Stimulated activated CD8-positive, alpha-beta memory T cell treated with anti-CD3 and anti-CD28 coated beads, Interleukin-2, amount 100 ng/mL, for 1 hour (primary cell): ENCODE data around the gene LGALS4.
"Not testable (repeated sequence)": the region's sequence is repeated elsewhere in the genome, so short reads cannot be mapped to it uniquely, and the experiment has no call there.

Source experiments
- DNase-seq, 2 donors: peaks; one replicate each; pipeline ENCODE4 v3.0.0-alpha.2; 2020; ENCODE audit warnings: low read depth in 2 of 2

Gene LGALS4

GRCh38 chr19:38795549-38795948, 17.2 kb downstream of the LGALS4 start:
- DNase-seq = no peak

- no peak for DNase-seq
These were observed 19.1 kb downstream of the LGALS4 start for GRCh38 chr19:38793671-38794070.

- no peak for DNase-seq
These were observed 19.6 kb downstream of the LGALS4 start for GRCh38 chr19:38793177-38793576.

GRCh38 chr19:38792250-38793111, 20.3 kb downstream of the LGALS4 start:
- no peak for DNase-seq

- not testable (repeated sequence) for DNase-seq
These were observed 21.2 kb downstream of the LGALS4 start for GRCh38 chr19:38791451-38792064.

- not testable (repeated sequence) for DNase-seq
These were observed 22.0 kb downstream of the LGALS4 start for GRCh38 chr19:38790507-38791403.

- no peak for DNase-seq
These were observed 24.1 kb downstream of the LGALS4 start, which contains the start of gene LGALS7B for GRCh38 chr19:38788478-38789243. Gene LGALS7B, plus strand, starts transcription at chr19:38789200. Its CDS starts 27 bp downstream, at chr19:38789227.

GRCh38 chr19:38786572-38787265, 26.0 kb downstream of the LGALS4 start:
- no peak for DNase-seq

- DNase-seq = not testable (repeated sequence)
These were observed 26.7 kb downstream of the LGALS4 start for GRCh38 chr19:38786061-38786460.

- no peak for DNase-seq
These were observed 27.5 kb downstream of the LGALS4 start for GRCh38 chr19:38785187-38785699.

GRCh38 chr19:38784224-38784623, 28.5 kb downstream of the LGALS4 start:
- no peak for DNase-seq

GRCh38 chr19:38782212-38782611, 30.5 kb downstream of the LGALS4 start:
- DNase-seq = not testable (repeated sequence)

GRCh38 chr19:38781058-38781457, 31.7 kb downstream of the LGALS4 start:
- DNase-seq = no peak

GRCh38 chr19:38780443-38780842, 32.3 kb downstream of the LGALS4 start:
- no peak for DNase-seq

- no peak for DNase-seq
These were observed 34.0 kb downstream of the LGALS4 start for GRCh38 chr19:38778733-38779132.

GRCh38 chr19:38774181-38774950, 38.4 kb downstream of the LGALS4 start:
- DNase-seq = no peak

- no peak for DNase-seq
These were observed 39.1 kb downstream of the LGALS4 start, which contains the start of gene LGALS7 for GRCh38 chr19:38773469-38774177. Gene LGALS7, minus strand, starts transcription at chr19:38773517. Its CDS starts 25 bp downstream, at chr19:38773492.

- not testable (repeated sequence) for DNase-seq
These were observed 41.2 kb downstream of the LGALS4 start for GRCh38 chr19:38771569-38771968.

GRCh38 chr19:38770949-38771275, 41.8 kb downstream of the LGALS4 start:
- not testable (repeated sequence) for DNase-seq
